Bronchial epithelial cell (primary cell): Measurements from ENCODE around the gene RIPPLY2. TPM values are rescaled to one million over a fixed set of nuclear protein-coding genes. Genes with fewer than 3 reads are reported as not detected.
"Not testable (repeated sequence)": the region's sequence is repeated elsewhere in the genome, so short reads cannot be mapped to it uniquely, and the experiment has no call there.

ENCODE experiments used
- DNase-seq: peaks from one replicate; pipeline ENCODE4 v3.0.0-alpha.2; 2010; ENCODE audit warnings: low read depth
- FAIRE-seq: peaks from 2 replicates; lab custom pipeline; 2011; peaks lifted over from hg19 to GRCh38; lab: Jason Lieb, UNC
- H3K27me3 ChIP-seq: 2 replicates; pipeline ENCODE4 v1.5.1; 2011; ENCODE audit warnings: low read length; ENCODE audit not compliant: control insufficient read depth, insufficient read depth
- H3K36me3 ChIP-seq: 2 replicates; pipeline ENCODE4 v1.5.1; 2011; ENCODE audit warnings: low read length; ENCODE audit not compliant: control insufficient read depth, insufficient read depth
- H3K4me3 ChIP-seq: 2 replicates; pipeline ENCODE4 v1.5.1; 2011; ENCODE audit warnings: mild to moderate bottlenecking, low read depth, low read length, control low read depth
- CTCF ChIP-seq: IDR thresholded peaks from 2 replicates; pipeline ENCODE4 v1.5.1; 2011; ENCODE audit warnings: mild to moderate bottlenecking, moderate library complexity, low read length, control low read depth, inconsistent platforms; ENCODE audit not compliant: insufficient read depth, severe bottlenecking
- total RNA-seq: library from RNA; depleted of rRNA; stranded (reverse); fragments of >200 nt; gene quantifications from 2 replicates; pipeline ENCODE4 v1.2.1, GENCODE V29; 2014

RIPPLY2 gene
- not detected in 2 replicates for total RNA-seq

GRCh38 chr6:83853178-83854000, at the start of gene RIPPLY2:
Gene RIPPLY2, plus strand, starts transcription at chr6:83853360. Its CDS starts 57 bp downstream, at chr6:83853417.
- FAIRE-seq (no peak), DNase-seq (no peak)
- peak within 1 kb of the TSS; percentile 44 for H3K4me3 ChIP-seq
- no peaks in the 10 kb centered on the region for H3K27me3 ChIP-seq
- no peak for TF ChIP-seq CTCF
- H3K36me3 ChIP-seq: no peaks in the 10 kb centered on the region

- H3K36me3 ChIP-seq, FAIRE-seq, H3K4me3 ChIP-seq, DNase-seq, H3K27me3 ChIP-seq: not testable (repeated sequence)
Observed at GRCh38 chr6:83803492-83803891, 49.7 kb upstream of the RIPPLY2 start.

- H3K36me3 ChIP-seq: no peaks in the 10 kb centered on the region
- no peak for TF ChIP-seq CTCF
- no peak overlapping the region for H3K4me3 ChIP-seq
- H3K27me3 ChIP-seq: no peaks in the 10 kb centered on the region
- DNase-seq: no peak
- FAIRE-seq: no peak
Observed at GRCh38 chr6:83804886-83805285, 48.3 kb upstream of the RIPPLY2 start.

- Histone ChIP-seq H3K36me3 (no peaks in the 10 kb centered on the region), H3K27me3 (no peaks in the 10 kb centered on the region), H3K4me3 (no peak overlapping the region)
- FAIRE-seq: no peak
- TF ChIP-seq CTCF: no peak
- DNase-seq: no peak
Observed at GRCh38 chr6:83808005-83808404, 45.2 kb upstream of the RIPPLY2 start.

- no peaks in the 10 kb centered on the region for H3K36me3 ChIP-seq
- DNase-seq (no peak), FAIRE-seq (no peak)
- no peak overlapping the region for H3K4me3 ChIP-seq
- H3K27me3 ChIP-seq: no peaks in the 10 kb centered on the region
- TF ChIP-seq CTCF: no peak
Observed at GRCh38 chr6:83808926-83809325, 44.2 kb upstream of the RIPPLY2 start.

- H3K27me3 ChIP-seq: no peaks in the 10 kb centered on the region
- no peak overlapping the region for H3K4me3 ChIP-seq
- DNase-seq (no peak), FAIRE-seq (no peak)
- TF ChIP-seq CTCF: no peak
- no peaks in the 10 kb centered on the region for H3K36me3 ChIP-seq
Observed at GRCh38 chr6:83812595-83812994, 40.6 kb upstream of the RIPPLY2 start.
